GM19467 (cell line): ENCODE measurements around the gene PRKCZ.

ENCODE experiments used
- ATAC-seq: cut with Tn5 transposase; IDR thresholded peaks from one replicate; pipeline ENCODE4 v1.9.1; 2021; ENCODE audit warnings: mild to moderate bottlenecking, moderate library complexity; ENCODE audit not compliant: unreplicated experiment

The PRKCZ gene

DNA sequence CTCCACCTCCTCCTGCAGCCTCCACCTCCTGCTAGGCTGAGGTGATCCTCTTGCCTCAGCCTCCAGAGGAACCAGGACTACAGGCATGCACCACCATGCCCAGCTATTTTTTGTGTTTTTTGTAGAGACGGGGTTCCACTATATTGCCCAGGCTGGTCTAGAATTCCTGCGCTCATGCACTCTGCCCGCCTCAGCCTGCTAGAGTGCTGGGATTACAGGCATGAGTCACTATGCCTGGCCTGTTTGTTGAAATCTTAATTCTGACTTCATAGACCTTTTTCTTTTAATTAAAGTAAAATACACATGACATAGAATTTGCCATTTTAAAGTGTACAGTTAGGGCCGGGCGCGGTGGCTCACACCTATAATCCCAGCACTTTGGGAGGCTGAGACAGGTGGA is 101.7 kb downstream of the PRKCZ start:
- ATAC-seq: no peak

DNA sequence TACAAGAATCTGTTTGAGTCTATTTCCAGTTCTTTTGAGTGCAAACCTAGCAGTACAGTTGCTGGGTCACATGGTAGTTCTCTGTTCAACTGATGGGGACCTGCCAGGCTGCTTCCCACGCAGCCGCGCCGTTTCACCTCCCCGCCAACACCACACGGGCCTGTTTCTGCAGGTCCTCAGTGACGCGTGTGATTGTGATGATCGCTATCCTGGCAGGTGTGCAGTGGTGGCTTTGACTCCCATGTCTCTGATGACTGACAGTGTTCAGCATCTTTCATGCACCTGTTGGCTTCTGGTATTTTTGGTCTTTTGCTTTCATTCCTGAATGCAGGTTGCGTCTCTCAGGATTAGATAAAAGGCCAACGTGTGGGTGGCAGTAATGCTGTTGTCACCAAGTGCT is 102.7 kb downstream of the PRKCZ start:
- ATAC-seq: no peak

DNA sequence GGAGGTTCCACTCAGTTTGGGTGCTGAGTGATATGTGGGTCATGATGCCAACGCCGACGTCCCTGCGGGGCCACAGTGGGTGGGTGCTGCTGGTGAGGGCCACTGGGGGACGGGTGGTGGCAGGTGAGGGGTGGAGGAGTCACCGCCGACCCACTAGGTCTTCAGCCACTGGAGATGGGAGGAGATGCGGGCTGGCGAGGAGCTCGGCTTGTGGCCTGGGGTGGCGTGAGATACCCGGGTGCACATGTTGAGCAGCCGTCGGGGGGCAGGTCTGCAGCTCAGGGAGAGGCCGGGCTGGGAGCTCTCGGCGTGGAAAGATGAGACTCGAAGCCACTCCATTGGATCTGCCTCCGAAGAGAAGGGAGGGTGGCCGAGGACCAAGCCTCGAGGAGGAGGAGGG is 103.8 kb downstream of the PRKCZ start:
- no peak for ATAC-seq

DNA sequence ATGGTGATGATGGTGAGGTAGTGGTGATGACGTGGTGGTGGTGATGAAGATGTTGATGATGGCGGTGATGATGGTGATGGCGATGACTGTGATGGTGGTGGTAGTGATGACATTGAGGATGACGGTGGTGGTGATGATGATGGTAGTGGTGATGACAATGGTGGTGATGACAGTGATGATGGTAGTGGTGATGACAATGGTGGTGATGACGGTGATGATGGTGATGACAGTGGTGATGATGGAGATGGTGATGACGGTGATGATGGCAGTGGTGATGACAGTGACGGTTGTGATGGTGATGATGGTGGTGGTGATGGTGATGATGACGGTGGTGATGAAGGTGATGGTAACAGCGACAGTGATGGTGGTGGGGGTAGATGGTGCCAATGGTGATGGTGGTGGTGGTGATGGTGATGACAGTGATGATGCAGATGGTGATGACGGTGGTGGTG is 105.0 kb downstream of the PRKCZ start:
- ATAC-seq: no peak

DNA sequence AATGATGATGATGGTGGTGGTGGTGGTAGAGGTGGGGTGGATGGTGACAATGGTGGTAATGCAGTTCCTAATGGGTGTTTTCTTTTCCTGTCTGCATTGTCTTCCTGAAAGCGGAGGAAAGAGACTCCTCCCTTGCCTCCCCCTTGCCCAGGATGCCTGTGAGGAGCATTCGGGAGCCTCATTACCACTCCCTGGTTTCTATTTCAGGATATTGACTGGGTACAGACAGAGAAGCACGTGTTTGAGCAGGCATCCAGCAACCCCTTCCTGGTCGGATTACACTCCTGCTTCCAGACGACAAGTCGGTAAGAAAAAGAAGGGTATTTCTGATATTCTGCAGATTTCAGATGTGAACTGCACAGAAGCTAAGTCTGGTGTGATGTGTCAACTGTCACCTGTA is 105.6 kb downstream of the PRKCZ start:
- ATAC-seq: no peak

DNA sequence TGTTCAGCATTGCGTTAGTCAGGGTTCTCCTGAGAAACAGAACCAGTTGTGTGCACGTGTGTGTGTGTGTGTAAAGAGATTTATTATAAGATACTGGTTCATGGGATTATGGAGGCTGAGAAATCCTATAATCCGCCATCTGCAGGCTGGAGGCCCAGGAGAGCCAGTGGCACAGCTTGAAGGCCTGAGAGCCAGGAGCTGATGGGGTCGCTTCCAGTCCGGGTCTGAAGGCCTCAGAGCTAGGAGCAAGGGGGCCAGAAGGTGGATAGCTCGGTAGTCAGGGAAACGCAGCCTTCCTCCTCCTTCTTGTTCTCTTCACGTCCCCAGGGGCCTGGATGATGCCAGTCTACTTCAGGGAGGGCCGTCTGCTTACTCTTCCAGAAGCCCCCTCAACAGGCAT is 106.7 kb downstream of the PRKCZ start:
- ATAC-seq: no peak

DNA sequence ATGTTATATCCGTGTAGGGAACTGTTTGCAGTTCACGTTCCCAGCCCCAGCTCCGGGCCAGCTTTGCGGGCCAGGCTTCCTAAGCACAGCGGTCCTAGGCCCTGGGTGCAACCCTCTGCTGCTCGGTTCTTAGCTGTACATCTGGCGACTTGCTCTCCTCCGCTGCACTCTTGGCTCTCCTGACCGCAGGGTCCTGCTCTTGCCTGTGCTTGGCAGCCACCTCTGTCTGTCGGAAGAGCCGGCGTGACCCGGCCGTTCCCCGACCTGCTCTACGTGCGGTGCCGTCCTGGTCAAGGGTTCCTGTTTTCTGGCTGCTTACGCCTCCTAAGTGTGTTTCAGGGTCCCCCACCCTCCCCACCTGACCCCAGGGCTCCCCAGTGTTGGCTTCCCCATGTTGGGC is 107.6 kb downstream of the PRKCZ start:
- no peak for ATAC-seq

DNA sequence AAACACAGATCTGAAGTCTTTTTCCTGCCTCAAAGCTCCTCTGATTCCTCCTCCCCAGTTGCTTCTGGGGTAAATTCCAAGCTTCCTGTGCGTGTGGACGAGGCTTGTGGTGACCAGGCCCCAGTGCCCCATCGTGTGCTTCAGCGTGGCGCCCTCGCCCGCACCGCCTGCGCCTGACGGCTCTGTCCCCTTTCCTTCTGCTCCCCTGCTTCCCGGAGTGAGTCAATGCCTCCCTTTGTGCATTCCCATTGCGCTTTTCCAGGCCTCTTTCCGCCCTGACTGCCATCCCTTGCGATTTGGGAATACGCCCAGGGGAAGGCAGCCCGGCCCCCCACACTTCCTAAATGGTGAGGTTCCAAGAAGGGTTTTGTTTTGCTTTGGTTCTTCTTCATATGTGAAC is 108.1 kb downstream of the PRKCZ start:
- ATAC-seq: no peak

DNA sequence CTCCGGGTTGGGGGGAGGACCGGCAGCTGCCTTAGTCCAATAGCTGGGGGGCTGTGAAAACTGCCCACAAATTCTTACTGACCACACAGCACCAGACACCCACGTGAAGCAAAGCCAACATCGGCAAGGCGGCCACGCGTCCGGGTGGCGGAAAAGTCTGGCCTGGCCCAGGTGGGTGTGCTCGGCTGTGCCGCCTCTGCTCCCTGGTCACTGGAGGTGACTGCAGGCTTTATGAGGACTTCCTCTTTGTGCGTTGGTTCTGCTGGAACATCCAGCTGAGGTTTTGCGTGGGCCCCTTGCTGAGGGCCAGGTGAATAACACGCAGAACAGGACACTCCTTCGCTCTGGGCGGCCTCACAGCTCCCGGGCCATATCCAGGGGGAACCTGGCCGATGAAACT is 108.9 kb downstream of the PRKCZ start:
- ATAC-seq: no peak

DNA sequence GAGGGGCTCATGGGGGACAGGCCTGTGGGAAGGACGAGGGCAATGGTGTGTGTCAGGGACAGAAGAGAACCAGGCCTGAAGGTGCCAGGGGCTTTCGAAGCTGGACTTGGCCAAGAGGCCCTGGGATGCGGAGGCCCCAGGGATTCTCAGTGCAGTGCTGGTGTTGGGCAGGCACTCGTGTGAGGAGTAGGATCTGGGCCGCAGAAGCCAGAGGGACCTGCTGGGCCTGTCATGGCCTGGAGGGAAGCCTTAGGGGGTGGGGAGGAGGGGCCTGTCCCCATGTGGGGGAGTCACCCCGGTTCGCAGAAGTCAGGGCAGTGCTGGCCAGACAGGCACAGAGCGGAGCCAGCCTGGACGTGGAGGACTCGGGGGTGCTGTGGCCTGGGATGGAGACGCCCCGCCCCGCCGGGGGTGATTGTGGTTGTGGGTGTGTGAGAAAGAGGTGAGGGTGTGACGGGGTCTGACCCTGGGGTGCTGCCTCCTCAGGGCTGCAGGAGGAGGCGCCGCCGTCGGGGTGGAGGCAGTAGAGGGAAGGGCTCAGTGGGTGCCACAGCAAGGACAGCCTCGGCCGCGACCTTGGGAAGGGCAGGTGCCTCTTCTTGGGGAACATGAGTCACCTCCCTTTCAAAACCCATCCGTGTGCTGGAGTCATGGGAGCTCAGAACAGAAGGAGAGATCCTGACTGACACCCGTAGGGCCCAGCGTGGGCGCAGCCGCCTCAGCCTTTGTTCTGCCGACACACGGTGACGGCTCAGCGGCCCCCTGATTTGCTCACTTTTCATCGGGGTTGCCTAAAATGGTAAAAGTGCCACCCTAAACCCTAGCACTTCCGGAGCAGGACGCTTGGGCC is 110.5 kb downstream of the PRKCZ start:
- no peak for ATAC-seq

DNA sequence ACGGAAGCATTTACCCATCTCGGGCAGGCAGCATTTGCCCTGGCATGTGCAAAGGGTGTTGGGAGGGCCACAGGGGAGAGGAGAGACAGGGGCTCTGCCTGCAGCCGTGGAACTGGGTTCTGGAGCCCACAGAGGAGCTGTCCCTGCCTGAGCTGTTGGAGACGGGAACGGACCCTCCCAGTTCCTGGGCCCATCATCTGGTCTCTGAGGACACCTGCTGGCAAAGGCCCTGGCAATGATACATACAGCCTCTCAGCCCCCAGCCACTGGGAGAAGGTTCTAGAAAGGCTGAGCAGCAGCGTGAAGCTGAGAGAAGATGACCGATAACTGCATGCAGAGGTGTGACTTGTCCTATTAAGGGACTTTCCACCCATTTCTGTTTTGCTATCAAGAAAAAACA is 113.0 kb downstream of the PRKCZ start:
- ATAC-seq: no peak

DNA sequence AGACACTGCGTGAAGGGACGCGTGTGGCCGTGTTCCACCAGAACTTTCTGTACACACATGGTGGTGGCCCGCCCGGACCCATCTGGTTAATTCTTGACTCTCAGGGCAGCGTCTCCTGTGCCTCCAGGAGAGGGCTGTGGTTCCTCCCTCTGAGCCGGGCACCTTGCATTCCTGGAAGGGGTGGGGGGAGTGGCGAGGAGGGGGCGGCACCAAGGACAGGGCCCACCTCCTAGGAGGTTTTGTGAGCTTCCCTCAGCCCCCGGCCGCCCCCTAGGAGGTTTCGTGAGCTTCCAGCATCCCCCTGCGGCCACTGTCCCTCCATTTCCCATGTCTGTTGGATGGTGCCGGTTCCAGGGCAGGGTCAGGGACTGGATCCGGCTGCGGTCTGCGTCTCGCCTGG is 115.4 kb downstream of the PRKCZ start:
- ATAC-seq: no peak

DNA sequence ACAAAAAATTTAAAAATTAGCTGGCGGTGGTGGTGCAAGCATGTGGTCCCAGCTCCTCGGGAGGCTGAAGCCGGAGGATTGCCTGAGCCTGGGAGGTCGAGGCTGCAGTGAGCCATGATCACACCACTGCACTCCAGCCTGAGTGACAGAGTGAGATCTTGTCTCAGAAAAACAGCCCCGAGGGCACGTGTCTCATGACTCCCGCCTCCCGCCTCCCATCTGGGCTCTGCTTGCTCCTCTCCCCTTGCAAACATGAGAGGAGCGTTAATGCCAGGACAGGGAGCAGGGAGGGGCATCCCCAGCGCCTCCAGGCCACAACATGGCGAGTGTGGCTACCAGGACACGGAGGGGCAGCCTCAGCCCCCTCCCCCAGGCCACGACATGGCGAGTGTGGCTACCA is 116.0 kb downstream of the PRKCZ start:
- no peak for ATAC-seq

DNA sequence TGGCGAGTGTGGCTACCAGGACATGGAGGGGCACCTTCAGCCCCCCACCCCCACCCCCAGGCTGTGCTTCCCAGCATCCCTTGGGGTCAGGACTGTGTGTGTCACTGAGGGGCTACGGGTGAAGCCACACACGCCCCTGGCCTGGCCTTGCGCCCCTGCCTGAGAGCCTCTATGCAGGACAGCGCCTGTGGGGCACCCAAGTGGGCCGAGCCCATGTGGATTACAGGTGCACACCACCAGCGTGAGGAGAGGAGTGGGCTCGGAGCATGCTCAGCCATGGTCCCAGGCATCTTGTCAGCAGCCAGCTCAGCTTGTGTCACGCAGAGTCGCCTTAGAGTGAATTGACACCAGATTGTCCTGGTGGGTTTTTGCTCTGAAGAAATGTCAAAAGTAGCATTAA is 116.5 kb downstream of the PRKCZ start:
- ATAC-seq: no peak

DNA sequence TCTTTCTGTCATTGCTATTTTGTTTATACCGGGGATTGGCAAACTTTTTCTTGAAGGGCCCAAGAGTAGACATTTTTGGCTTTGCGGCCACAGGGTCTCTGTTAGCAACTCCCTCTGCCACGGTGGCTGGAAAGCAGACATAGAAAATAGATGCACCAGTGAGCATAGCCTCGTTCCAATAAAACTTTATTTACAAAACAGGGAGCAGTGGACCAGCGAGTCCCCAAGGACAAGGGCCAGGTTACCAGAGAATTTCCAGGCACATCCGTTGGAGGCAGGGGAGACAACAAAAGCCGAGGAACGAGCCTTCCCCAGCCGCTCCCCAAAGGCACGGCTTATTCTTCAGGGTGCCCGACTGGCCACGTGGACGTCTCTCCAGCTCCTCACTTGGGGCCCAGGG is 117.9 kb downstream of the PRKCZ start:
- no peak for ATAC-seq

DNA sequence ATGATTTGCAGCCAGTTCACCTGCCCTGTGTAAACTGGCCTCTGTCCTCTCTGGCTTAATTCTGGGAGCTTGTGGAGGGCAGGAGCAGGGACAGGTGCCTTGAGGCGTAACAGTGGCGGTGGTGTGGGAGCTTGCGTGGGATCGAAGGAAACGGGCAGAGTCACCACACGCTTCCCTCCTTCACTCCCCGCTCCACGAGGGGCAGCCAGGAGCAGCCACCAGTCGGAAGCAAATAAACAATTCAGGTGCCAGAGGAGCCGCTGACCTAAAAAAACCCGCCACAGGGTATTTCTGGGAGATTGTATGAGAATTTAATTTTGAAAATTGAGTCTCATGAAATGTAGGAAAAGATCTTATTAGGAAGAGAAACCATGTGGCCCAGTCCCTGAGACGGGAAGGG is 118.3 kb downstream of the PRKCZ start:
- ATAC-seq: no peak

DNA sequence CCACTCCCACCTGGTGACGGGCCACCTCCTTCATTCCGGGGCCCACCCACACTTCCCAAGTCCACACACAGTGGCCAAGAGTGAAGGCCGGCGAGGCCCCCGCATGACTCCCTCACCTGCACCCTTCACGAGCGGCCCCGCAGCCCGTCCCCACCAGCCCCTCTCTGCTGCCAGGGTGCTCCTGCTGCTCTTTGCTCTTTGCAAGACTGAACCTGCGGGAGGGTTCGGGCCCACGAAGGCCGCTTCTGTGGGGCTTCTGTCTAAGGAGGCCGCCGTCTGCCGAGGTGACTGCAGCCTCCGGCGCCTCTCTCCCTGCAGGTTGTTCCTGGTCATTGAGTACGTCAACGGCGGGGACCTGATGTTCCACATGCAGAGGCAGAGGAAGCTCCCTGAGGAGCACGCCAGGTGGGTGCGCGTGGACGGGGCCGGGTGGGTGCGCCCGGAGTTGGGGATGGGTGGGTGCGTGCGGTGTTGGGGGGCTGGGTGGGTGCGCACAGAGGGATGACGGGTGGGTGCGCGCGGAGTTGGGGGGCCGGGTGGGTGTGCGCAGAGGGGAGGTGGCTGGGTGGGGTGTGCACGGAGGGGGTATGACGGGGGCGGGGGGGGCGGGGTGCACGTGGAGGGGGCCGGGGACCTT is 119.1 kb downstream of the PRKCZ start:
- ATAC-seq: no peak

DNA sequence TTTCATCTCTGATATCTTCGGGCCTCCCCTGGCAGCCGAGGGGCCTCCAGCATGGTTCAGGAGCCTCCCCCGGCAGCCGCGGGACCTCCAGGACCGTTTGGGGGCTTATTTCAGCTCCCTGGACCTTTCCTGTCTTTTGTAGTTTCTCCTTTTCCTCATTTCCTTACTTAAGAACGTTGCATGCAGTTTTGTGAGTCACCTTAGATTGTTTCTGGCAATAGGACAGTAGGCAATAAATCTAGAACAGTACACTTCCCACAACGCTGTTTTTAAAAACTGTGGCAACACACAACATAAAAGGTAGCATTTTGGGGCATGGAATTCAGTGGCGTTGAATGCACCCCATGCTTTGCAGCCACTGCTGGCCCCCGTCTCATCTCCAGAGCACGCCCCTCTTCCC is 120.0 kb downstream of the PRKCZ start:
- ATAC-seq: no peak

DNA sequence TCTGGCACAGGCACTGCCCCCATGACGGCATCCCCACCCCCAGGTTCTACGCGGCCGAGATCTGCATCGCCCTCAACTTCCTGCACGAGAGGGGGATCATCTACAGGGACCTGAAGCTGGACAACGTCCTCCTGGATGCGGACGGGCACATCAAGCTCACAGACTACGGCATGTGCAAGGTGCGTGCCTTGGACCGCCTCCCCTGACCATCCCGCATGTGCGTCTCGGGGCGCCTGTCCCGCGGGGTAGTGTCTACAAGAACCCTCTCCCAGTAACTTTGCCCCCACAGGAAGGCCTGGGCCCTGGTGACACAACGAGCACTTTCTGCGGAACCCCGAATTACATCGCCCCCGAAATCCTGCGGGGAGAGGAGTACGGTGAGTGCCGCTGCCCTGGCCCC is 121.8 kb downstream of the PRKCZ start:
- ATAC-seq: no peak

DNA sequence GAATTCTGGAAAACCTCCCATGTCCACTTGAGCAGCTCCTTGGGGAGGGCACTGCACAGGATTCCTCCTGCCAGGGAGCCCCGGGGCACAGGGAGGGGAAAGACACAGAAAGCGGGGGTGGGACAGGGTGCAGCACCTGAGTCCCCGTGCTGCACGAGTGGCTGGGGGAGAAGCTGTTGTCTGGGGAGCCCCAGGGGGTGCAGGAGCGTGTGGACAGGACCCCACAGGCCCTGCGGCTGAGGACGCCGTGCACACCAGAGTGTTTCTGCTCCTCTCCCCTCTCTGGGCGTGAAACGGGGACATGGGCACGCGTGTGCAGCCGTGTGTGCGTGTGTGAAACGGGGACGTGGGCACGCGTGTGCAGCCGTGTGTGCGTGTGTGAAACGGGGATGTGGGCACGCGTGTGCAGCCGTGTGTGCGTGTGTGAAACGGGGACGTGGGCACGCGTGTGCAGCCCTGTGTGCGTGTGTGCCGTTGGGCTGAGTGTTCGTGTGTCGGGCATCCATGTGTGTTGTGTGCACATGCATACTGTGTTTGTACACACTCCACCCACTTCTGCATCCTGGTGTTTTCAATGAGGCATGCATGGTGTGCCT is 122.4 kb downstream of the PRKCZ start:
- no peak for ATAC-seq

DNA sequence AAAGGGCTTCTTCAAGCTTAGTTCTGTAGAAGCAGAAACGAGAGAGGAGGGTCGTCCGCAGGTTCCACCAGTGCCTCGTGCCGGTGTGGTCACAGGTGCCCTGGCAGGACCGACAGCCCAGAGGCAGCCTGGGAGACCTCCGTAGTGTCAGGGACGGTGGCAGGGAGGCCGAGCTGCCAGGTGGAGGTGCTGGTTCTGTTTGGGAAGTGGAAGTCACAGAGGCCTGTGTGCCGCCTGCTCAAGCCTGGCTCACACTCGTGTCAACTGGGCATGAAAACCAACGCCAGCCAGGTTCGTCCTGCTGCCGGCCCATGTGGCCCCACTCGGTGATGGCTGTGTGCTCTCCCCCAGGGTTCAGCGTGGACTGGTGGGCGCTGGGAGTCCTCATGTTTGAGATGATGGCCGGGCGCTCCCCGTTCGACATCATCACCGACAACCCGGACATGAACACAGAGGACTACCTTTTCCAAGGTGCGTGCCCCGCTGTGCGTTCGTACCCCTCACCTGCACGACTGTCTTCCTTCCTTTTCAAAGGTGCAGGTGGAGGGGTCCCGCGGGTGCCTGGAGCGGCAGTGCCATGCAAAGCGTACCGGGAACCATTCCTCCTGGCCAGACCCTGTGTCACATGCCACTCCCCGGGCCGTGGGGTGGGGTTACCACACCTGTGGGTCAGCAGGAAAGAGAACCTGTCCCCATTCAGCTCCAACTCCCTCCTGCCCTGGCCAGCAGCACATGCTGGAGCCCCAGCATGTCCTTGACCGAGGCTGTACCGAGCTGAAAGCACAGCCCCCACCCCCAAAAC is 123.5 kb downstream of the PRKCZ start:
- ATAC-seq: no peak
